ENCODE measurements around the gene TULP1. TPM values are rescaled to one million over a fixed set of nuclear protein-coding genes. Genes with fewer than 3 reads are reported as not detected.

Gene TULP1
- total RNA-seq (2021), result 0.29 TPM in 1 of 2 replicates, not detected in the other
- long read RNA-seq, partial matches to known transcripts, result 0 of 1 reads
- long read RNA-seq, other reads (novel, unspliced or antisense), result 1 of 1 reads

GRCh38 chr6:35512740-35513139 lies at the start of gene TULP1:
Gene TULP1 (minus strand): TSS chr6:35512896. CDS start chr6:35512858, 38 bp downstream.
- Histone ChIP-seq H3K27ac (ENCODE audit: insufficient read length, low read depth, low read length) (no peak within 1 kb of the TSS), H4K91ac (ENCODE audit: insufficient read length, low read depth, low read length) (no peak within 1 kb of the TSS), H2BK120ac (ENCODE audit: low read depth, low read length, poor library complexity, severe bottlenecking) (no peak within 1 kb of the TSS), H4K20me1 (ENCODE audit: control insufficient read depth, insufficient read depth, insufficient read length) (no peaks in the 10 kb centered on the region), H3K79me1 (ENCODE audit: insufficient read depth, low read depth, low read length, poor library complexity, severe bottlenecking) (no peaks in the 10 kb centered on the region), H3K9me3 (ENCODE audit: control insufficient read depth, low read depth, low read length) (no peaks in the 10 kb centered on the region), H3K9ac (ENCODE audit: extremely low read depth, insufficient read length, low read length) (no peak within 1 kb of the TSS), H3K18ac (ENCODE audit: insufficient read length, low read depth, low read length) (no peak within 1 kb of the TSS), H2AK5ac (ENCODE audit: insufficient read length, low read length) (no peak within 1 kb of the TSS), H3K23ac (ENCODE audit: insufficient read length, low read depth, low read length) (no peak within 1 kb of the TSS), H3K4me1 (ENCODE audit: insufficient read depth, low read length) (peaks cover 6% of the 10 kb centered on the region; the same call in 1 of the 2 replicates), H3K56ac (ENCODE audit: insufficient read length, low read depth, low read length) (no peak within 1 kb of the TSS), H2BK5ac (ENCODE audit: insufficient read length, low read length) (no peak within 1 kb of the TSS), H4K8ac (replicated peaks; ENCODE audit: insufficient read length, low read depth, low read length) (no peak within 1 kb of the TSS), H2AFZ (ENCODE audit: low read length) (no peak within 1 kb of the TSS), H3K14ac (ENCODE audit: insufficient read depth, low read length) (no peak within 1 kb of the TSS), H3K79me2 (ENCODE audit: insufficient read depth, low read length) (no peaks in the 10 kb centered on the region), H3K27me3 (ENCODE audit: insufficient read depth, low read length) (no peaks in the 10 kb centered on the region; the same call in 1 of the 2 replicates), H2BK15ac (ENCODE audit: low read depth, low read length) (no peak within 1 kb of the TSS), H3K4me2 (ENCODE audit: insufficient read depth, insufficient read length, low read length) (no peak within 1 kb of the TSS), H2BK20ac (ENCODE audit: low read depth, low read length, poor library complexity, severe bottlenecking) (no peak within 1 kb of the TSS), H3K23me2 (ENCODE audit: insufficient read length, low read depth, low read length, poor library complexity, severe bottlenecking) (peaks cover 3% of the 10 kb centered on the region), H3K4ac (ENCODE audit: low read depth, low read length) (no peak within 1 kb of the TSS), H3T11ph (ENCODE audit: low read length) (no peak within 1 kb of the TSS), H4K5ac (ENCODE audit: insufficient read length, low read depth, low read length) (no peak within 1 kb of the TSS), H2BK12ac (ENCODE audit: insufficient read length, low read depth, low read length) (no peak within 1 kb of the TSS)
- no CpG with 5 or more reads among the region's 10 CpGs for WGBS (ENCODE audit: extremely low coverage, insufficient read length, low lambda C conversion rate)
- H3K4me3 Mint-ChIP-seq, result peak within 1 kb of the TSS in 1 of 2 experiments; percentile 71; a peak in 3 of 5 replicates
- H3K9me3 Mint-ChIP-seq, result no peaks in the 10 kb centered on the region
- H3K4me1 Mint-ChIP-seq, result peaks cover 17 to 44% of the 10 kb centered on the region in 2 experiments
- TF ChIP-seq CTCF (conservative IDR thresholded peaks at IDR 0.05), result no peak
- peaks cover 10% of the 10 kb centered on the region for H3K27me3 Mint-ChIP-seq (ENCODE audit: low read depth)
- peak; percentile 38 for DNase-seq
- H3K27ac Mint-ChIP-seq, result peak within 1 kb of the TSS in 1 of 3 experiments; percentile 55; a peak in 2 of 7 replicates
- no peaks in the 10 kb centered on the region for H3K36me3 Mint-ChIP-seq (ENCODE audit: insufficient read depth in 1 of 3, low read depth in 3 of 3)
